GM19025 (cell line): ENCODE results near the gene HSPH1.
"Not testable (repeated sequence)": the region's sequence is repeated elsewhere in the genome, so short reads cannot be mapped to it uniquely, and the experiment has no call there.

Source experiments
- ATAC-seq: cut with Tn5 transposase; IDR thresholded peaks from one replicate; pipeline ENCODE4 v1.9.1; 2021; ENCODE audit warnings: mild to moderate bottlenecking, low read depth, moderate library complexity; ENCODE audit not compliant: unreplicated experiment

HSPH1 gene

GRCh38 chr13:31101472-31102170, 60.1 kb downstream of the HSPH1 start:
- ATAC-seq, result no peak

- no peak for ATAC-seq
These were observed 61.0 kb downstream of the HSPH1 start for GRCh38 chr13:31100721-31101120.

- ATAC-seq, result not testable (repeated sequence)
These were observed 63.7 kb downstream of the HSPH1 start for GRCh38 chr13:31097911-31098434.

GRCh38 chr13:31096654-31097302, 64.9 kb downstream of the HSPH1 start:
- no peak for ATAC-seq

- ATAC-seq, result no peak
These were observed 67.2 kb downstream of the HSPH1 start for GRCh38 chr13:31094331-31095015.

GRCh38 chr13:31093145-31093885, 68.4 kb downstream of the HSPH1 start:
- ATAC-seq, result no peak

- no peak for ATAC-seq
These were observed 69.1 kb downstream of the HSPH1 start for GRCh38 chr13:31092646-31093045.

GRCh38 chr13:31090961-31091624, 70.6 kb downstream of the HSPH1 start:
- no peak for ATAC-seq

- no peak for ATAC-seq
These were observed 71.6 kb downstream of the HSPH1 start for GRCh38 chr13:31090096-31090495.

- no peak for ATAC-seq
These were observed 72.1 kb downstream of the HSPH1 start for GRCh38 chr13:31089649-31090048.

- no peak for ATAC-seq
These were observed 72.8 kb downstream of the HSPH1 start for GRCh38 chr13:31088826-31089420.
